SH-SY5Y (cell line): ENCODE data around the gene DHX16.
A peak's percentile ranks its signal among the peaks of the same experiment; 100 is the strongest.

ENCODE experiments used
- GATA2 ChIP-seq: IDR thresholded peaks from 2 replicates; pipeline ENCODE4 v1.6.1; 2011; ENCODE audit warnings: mild to moderate bottlenecking, low read depth, low read length
- GATA3 ChIP-seq: IDR thresholded peaks from 2 replicates; pipeline ENCODE4 v1.6.1; 2011; ENCODE audit warnings: low read depth, mild to moderate bottlenecking, low read length, moderate library complexity

The DHX16 gene

DNA sequence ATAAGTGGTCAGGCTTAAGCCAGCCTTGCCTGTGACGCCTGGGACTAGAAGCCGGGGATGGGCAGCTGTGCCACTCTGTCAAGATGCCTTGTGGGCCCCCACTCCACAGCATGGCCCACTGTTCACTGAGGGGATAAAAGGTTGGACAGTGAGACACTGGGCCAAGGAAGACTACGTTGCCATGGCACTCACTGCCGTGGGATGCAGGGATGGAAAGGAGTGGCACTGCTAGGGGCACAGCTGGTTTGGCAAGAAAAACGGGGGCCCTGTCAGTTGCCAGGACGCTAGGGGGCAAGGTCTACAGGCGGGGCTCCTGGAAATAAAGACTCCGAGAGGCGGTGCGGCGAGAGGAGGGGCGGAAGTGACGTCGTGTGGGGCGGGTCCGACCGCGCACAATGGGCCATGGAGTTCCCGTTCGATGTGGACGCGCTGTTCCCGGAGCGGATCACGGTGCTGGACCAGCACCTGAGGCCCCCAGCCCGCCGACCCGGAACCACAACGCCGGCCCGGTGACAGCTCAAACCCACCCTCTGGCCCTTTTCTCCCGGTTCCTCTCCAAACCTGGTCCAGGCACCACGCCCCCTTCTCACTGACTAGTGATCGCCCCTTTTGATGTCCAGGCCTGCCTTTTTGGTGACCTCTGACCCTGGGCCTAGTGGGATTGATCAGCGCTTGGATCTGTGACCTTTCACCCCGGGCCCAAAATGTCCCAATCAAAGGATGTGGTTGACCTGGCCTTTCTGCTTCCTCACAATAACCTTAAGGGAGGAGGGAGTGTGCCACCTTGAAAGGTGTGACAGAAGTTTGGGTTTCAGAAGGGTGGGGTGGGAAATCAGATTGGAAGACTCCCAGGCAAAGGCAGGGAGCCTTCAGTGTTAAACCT lies 46.1 kb downstream of the DHX16 start, which contains the start of gene ATAT1:
TSS of gene ATAT1 (plus strand) at position 391 of the 883 bp plus-strand sequence.
- TF ChIP-seq GATA2 (peak; percentile 6; the same call in 1 of the 2 replicates), GATA3 (no peak)

GRCh38 chr6:30625511-30625910 lies 47.3 kb downstream of the DHX16 start:
- TF ChIP-seq GATA3 = no peak
- no peak for TF ChIP-seq GATA2

- TF ChIP-seq GATA3 (no peak), GATA2 (no peak)
Observed at GRCh38 chr6:30619561-30619960, 53.2 kb downstream of the DHX16 start.

DNA sequence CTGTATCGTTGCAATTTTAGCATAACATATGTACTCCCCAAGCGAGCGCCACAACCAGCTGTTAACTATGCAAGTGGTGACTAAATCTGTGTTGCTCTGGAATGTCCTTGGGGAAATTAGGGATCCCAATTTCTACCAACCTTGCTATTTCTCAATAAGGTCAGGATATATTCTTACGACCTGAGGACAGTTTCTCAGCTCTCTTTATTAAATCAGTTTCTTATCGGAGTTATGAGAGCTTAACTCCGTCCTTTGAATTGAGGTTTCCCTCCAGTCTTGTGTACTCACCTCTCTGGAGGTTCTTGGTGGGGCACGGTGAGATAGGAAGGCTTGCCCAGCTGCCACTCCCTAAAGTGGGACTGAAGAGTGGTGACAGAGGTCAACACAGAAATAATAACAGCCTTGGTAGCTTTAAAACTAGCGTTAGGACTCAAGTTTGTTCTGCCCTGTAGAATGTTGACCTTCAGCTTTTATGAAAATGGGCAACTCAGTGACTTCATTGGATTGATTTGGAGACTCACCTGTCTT lies 54.5 kb downstream of the DHX16 start:
- TF ChIP-seq GATA2 (no peak), GATA3 (no peak)

GRCh38 chr6:30617565-30618269 lies 55.1 kb downstream of the DHX16 start, which contains the start of gene MRPS18B:
MRPS18B (plus strand) TSS chr6:30617840; CDS start chr6:30617866, 26 bp downstream.
- TF ChIP-seq GATA3 (no peak), GATA2 (no peak)

- TF ChIP-seq GATA3 (no peak), GATA2 (peak; percentile 67)
Observed at GRCh38 chr6:30616811-30617564, 55.8 kb downstream of the DHX16 start, which contains the start of gene PPP1R10. PPP1R10 (minus strand) TSS chr6:30617243; CDS start chr6:30609944, 7,299 bp downstream.

- no peak for TF ChIP-seq GATA3
- TF ChIP-seq GATA2 = peak; percentile 43; the same call in 1 of the 2 replicates
Observed at GRCh38 chr6:30615958-30616810, 56.6 kb downstream of the DHX16 start.

GRCh38 chr6:30615219-30615957 lies 57.4 kb downstream of the DHX16 start:
- no peak for TF ChIP-seq GATA3
- TF ChIP-seq GATA2 = no peak

DNA sequence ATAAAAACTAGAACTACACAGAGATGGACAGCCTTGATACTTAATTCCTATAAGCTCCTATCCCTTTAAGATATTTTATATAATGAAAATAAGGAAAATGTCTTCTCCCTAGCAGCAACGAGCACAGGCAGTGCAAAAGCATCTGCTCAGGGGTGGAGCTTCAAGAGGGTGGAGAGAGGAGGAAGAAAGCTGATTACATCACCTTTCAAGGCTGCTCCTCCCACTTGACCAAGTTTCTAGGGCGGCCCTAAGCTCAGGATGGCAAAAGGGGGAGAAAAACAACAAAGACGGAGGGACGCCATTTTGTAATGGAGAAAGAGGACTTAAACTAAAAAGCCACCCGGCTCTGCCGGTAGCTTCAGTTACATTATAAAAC lies 58.0 kb downstream of the DHX16 start:
- TF ChIP-seq GATA2 (no peak), GATA3 (no peak)

DNA sequence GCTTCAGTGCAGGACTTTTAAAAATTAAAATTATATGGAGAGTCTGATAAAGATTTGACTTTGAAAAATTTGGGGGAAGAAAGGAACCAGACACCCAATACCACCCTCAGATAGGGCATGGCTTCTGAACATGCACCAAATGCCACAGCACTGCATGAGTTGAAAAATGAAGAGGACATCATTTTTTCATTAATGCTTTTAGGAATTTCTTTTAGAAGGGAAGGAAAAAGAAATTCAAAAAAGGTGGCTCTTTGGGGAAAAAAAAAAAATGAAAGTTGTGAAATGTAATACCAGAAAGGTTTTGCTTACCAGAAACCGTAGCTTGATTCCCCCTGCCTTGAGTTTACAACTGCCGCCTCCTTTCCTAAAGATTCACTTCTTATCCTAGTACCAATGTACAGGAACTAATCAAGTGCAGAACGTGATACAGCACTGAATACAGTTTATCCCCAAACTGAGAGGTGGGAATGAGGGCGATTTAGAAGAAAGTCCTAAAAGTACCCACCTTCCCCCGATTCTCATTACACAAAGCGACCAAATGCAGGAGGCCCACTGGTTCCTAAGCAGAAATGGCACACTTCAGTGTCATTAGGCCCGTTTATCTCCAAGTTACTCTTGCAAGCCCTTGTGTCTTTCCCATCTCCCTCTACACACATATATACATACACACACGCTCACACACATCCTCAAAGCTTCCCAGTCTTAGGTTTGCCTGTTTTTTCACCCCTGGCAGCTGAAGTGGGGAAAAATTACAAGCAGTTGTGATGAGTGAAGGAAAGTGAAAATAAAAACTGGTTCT lies 58.6 kb downstream of the DHX16 start:
- TF ChIP-seq GATA3 (no peak), GATA2 (no peak)

GRCh38 chr6:30613251-30614043 lies 59.4 kb downstream of the DHX16 start:
- TF ChIP-seq GATA3 (no peak), GATA2 (no peak)
